ENCODE measurements around the gene TNFRSF11A. TPM values are rescaled to one million over a fixed set of nuclear protein-coding genes. Genes with fewer than 3 reads are reported as not detected.

The TNFRSF11A gene
- total RNA-seq, 1 donor from 2014 or later: 0.19 TPM

DNA sequence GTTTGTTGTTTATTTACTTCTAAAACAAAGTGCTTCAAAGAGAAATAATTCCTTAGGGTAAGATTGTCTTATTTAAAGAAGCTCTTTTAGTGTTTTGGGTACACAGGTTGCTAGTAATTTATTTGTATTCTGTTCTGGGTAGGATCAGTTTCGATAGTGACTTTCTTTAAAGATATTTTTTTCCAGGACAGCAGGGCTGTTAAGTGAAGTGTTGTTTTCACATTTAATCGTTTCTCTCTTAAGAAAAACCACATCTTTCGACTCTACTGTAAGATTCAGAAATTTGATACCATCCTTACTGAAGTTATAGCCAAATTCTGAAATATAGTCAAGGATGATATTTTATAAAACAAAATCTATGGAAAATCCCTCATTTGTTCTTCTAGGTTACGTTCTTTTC, 17.8 kb downstream of the TNFRSF11A start:
- Mint-ChIP-seq H3K9me3 (ENCODE audit: unreplicated experiment) (no peaks in the 10 kb centered on the region), H3K4me1 (ENCODE audit: unreplicated experiment) (no peaks in the 10 kb centered on the region), H3K4me3 (ENCODE audit: unreplicated experiment) (no peak overlapping the region), H3K27me3 (ENCODE audit: unreplicated experiment) (peaks cover 74% of the 10 kb centered on the region), H3K36me3 (ENCODE audit: unreplicated experiment) (no peaks in the 10 kb centered on the region), H3K27ac (ENCODE audit: unreplicated experiment) (no peak overlapping the region)
- no peak for TF ChIP-seq CTCF (IDR thresholded peaks at IDR 0.05)
- DNase-seq (ENCODE audit: extremely low spot score, unreplicated experiment): no peak

- Mint-ChIP-seq H3K9me3 (ENCODE audit: unreplicated experiment) (no peaks in the 10 kb centered on the region), H3K27me3 (ENCODE audit: unreplicated experiment) (peaks cover 74% of the 10 kb centered on the region), H3K36me3 (ENCODE audit: unreplicated experiment) (no peaks in the 10 kb centered on the region), H3K4me1 (ENCODE audit: unreplicated experiment) (no peaks in the 10 kb centered on the region), H3K27ac (ENCODE audit: unreplicated experiment) (no peak overlapping the region), H3K4me3 (ENCODE audit: unreplicated experiment) (no peak overlapping the region)
- no peak for TF ChIP-seq CTCF (IDR thresholded peaks at IDR 0.05)
- DNase-seq (ENCODE audit: extremely low spot score, unreplicated experiment): no peak
Measured at GRCh38 chr18:62343316-62343715, 18.2 kb downstream of the TNFRSF11A start.

- peaks cover 64% of the 10 kb centered on the region for H3K27me3 Mint-ChIP-seq (ENCODE audit: unreplicated experiment)
- H3K4me3 Mint-ChIP-seq (ENCODE audit: unreplicated experiment): no peak overlapping the region
- TF ChIP-seq CTCF (IDR thresholded peaks at IDR 0.05): no peak
- no peak for DNase-seq (ENCODE audit: extremely low spot score, unreplicated experiment)
- no peaks in the 10 kb centered on the region for H3K9me3 Mint-ChIP-seq (ENCODE audit: unreplicated experiment)
- no peaks in the 10 kb centered on the region for H3K4me1 Mint-ChIP-seq (ENCODE audit: unreplicated experiment)
- H3K27ac Mint-ChIP-seq (ENCODE audit: unreplicated experiment): no peak overlapping the region
- H3K36me3 Mint-ChIP-seq (ENCODE audit: unreplicated experiment): no peaks in the 10 kb centered on the region
Measured at GRCh38 chr18:62345909-62346308, 20.8 kb downstream of the TNFRSF11A start.

DNA sequence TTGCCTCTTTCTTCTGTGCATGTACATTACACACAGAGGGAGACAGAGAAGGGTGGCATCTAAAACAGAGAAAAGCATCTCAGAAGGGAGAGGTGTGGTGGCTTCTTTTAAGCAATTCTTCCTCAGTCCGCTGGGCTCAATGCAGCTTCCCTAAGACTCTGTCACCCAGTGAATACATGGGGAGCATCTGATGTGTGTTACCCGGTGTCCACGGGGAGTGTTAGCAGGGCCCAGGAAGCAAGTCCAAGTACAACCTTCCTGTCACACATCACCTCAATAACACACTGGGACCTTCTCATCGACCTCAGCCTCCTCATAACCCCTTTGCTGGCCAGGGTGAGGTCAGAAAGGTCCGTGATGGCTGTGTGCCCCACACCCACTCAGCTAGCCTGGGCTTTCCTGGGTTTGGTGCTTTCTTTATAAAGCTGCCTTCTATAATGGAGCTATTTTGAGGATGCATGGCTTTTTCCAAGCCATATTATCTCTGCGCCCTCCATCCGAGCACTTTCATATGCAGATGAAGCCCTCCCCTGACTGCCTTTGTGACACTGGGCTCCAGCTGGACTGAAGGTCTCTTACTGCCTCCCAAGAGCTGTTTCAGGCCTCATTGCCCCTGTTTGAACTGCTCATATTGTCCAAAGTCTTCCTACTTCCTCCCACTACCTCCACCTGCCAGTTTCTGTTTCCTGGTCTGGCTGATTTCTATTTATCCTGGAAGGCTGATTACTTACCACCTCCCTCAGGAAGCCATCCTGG, 21.4 kb downstream of the TNFRSF11A start:
- Mint-ChIP-seq H3K27ac (ENCODE audit: unreplicated experiment) (no peak overlapping the region), H3K4me3 (ENCODE audit: unreplicated experiment) (no peak overlapping the region), H3K4me1 (ENCODE audit: unreplicated experiment) (no peaks in the 10 kb centered on the region), H3K27me3 (ENCODE audit: unreplicated experiment) (peaks cover 58% of the 10 kb centered on the region), H3K9me3 (ENCODE audit: unreplicated experiment) (no peaks in the 10 kb centered on the region), H3K36me3 (ENCODE audit: unreplicated experiment) (no peaks in the 10 kb centered on the region)
- DNase-seq (ENCODE audit: extremely low spot score, unreplicated experiment): no peak
- TF ChIP-seq CTCF (IDR thresholded peaks at IDR 0.05): no peak

GRCh38 chr18:62347089-62347506, 22.0 kb downstream of the TNFRSF11A start:
- H3K27ac Mint-ChIP-seq (ENCODE audit: unreplicated experiment): no peak overlapping the region
- H3K36me3 Mint-ChIP-seq (ENCODE audit: unreplicated experiment): no peaks in the 10 kb centered on the region
- no peaks in the 10 kb centered on the region for H3K9me3 Mint-ChIP-seq (ENCODE audit: unreplicated experiment)
- H3K4me3 Mint-ChIP-seq (ENCODE audit: unreplicated experiment): no peak overlapping the region
- DNase-seq (ENCODE audit: extremely low spot score, unreplicated experiment): no peak
- peaks cover 54% of the 10 kb centered on the region for H3K27me3 Mint-ChIP-seq (ENCODE audit: unreplicated experiment)
- no peaks in the 10 kb centered on the region for H3K4me1 Mint-ChIP-seq (ENCODE audit: unreplicated experiment)
- no peak for TF ChIP-seq CTCF (IDR thresholded peaks at IDR 0.05)

Data from osteocyte (in vitro differentiated cells).